SW480 (cell line): ENCODE measurements around the gene ADAP1.
A peak's percentile ranks its signal among the peaks of the same experiment; 100 is the strongest.

ENCODE experiments used
- DNase-seq: peaks from one replicate; pipeline ENCODE4 v3.0.0-alpha.2; 2016; ENCODE audit warnings: low spot score

Gene ADAP1

GRCh38 chr7:922334-923107, 32.0 kb downstream of the ADAP1 start:
- DNase-seq, result peak; percentile 69

GRCh38 chr7:921581-922333, 32.7 kb downstream of the ADAP1 start:
- peak; percentile 66 for DNase-seq

- DNase-seq, result no peak
These were observed 33.4 kb downstream of the ADAP1 start for GRCh38 chr7:921071-921461.

DNA sequence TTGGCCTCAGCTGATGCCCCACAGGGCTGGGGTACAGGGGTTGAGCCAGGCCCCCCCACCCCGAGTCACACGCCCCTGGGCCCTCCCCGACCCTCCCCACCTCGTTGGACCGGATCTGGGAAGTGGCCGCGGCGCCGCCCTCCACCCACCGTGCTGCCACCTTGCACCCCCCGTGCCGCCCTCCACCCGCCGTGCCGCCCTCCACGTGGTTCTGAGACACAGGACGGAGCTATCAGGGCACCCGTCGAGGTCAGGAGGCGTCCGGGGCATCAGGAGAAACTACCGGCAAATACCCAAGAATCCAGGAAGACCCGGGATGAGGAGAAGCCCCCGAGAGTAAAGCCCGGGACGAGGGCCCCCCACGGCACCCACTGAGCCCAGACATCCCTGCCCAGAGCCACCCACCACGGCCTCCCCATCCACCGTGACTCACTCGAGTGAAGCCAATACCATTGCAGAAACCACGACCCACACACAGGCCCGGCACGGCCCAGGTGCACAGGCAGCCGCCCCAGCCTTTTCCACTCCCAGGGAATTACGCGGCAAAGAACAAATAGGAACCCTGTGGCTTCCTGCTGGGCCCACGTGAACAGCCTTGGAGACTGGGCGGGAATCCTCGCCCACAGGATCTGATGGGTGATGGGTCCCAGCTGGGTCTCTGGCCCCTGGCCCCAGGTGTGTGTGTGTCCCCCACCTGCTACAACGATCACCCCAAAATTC, 34.0 kb downstream of the ADAP1 start:
- peak; percentile 94 for DNase-seq

DNA sequence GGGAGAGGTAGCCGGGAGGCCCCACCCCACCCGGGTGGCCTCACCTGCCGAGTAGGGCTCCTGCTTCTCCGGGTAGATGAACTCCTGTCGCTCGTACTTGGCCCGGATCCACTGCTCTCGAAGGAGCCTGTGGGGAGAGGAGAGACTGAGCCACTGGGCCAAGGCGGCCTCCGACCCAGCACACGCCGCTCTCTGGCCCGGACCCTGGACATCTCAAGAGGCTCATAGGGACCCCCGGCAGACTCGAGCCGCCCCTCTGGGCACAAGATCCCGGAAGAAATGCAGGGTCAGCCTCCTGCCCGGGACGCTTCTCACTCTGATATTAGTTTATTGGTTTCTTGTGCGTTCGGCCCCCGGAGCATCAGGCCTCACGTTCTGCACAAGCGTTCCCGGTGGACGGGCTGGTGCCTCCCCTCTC, 34.5 kb downstream of the ADAP1 start:
- DNase-seq, result peak; percentile 56

GRCh38 chr7:919114-919442, 35.4 kb downstream of the ADAP1 start:
- DNase-seq, result no peak

DNA sequence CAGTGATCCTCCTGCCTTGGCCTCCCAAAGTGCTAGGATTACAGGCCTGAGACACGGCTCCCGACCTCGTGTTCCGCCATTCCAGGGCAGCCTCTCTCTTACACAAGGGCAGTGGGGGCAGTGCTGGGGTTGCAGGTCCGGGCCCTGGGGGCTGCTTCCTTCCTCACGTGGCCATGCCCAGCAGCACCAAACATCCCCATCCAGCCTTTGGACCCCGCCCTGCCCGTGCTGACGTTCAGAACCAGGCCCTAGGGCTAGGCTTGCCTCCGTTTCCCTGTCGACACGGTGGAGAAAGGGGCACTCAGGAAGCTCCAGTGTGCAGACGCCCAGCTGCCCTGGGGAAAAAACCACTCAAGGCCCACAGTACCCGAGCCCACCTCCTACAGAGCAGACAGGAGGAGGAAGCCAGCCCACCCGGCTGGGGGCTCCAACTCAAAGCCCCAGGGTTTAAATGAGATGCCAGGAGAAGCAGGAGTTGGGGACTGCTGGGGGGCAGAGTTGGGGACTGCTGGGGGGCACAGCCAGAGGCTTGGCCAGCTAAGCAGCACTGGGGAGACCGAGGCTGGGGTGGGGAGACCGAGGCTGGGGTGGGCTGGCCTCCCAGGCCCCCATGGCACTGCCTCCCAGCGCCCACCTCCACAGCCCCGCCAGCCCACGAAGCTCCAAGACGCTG, 35.9 kb downstream of the ADAP1 start:
- DNase-seq, result no peak

- no peak for DNase-seq
These were observed 36.4 kb downstream of the ADAP1 start for GRCh38 chr7:918118-918425.

DNA sequence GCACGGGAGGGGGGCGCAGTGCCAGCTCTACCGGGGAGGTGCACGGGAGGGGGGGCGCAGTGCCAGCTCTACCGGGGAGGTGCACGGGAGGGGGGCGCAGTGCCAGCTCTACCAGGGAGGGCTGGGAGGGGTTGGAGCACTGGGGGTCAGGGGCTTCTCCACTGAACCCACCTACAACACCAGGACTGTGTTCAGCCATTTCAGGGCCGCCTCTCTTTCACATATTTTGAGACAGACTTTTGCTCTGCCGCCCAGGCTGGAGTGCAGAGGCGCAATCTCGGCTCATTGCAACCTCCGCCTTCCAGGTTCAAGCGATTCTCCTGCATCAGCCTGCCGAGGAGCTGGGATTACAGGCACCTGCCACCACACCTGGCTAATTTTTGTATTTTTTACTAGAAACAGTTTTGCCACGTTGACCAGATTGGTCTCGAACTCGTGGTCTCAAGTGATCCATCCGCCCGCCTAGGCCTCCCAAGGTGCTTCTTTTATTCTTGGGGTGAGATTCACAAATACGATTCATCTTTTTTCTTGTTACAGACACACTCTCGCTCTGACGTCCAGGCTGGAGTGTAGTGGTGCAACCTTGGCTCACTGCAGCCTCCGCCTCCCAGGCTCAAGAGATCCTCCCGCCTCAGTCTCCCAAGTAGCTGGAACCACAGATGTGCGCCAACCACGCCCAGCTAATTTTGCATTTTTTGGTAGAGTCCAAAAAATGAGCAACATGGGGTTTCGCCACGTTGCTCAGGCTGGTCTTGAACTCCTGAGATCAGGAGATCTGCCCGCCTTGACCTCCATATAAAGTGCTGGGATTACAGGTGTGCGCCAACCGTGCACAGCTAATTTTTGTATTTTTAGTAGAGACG, 37.0 kb downstream of the ADAP1 start:
- no peak for DNase-seq

DNA sequence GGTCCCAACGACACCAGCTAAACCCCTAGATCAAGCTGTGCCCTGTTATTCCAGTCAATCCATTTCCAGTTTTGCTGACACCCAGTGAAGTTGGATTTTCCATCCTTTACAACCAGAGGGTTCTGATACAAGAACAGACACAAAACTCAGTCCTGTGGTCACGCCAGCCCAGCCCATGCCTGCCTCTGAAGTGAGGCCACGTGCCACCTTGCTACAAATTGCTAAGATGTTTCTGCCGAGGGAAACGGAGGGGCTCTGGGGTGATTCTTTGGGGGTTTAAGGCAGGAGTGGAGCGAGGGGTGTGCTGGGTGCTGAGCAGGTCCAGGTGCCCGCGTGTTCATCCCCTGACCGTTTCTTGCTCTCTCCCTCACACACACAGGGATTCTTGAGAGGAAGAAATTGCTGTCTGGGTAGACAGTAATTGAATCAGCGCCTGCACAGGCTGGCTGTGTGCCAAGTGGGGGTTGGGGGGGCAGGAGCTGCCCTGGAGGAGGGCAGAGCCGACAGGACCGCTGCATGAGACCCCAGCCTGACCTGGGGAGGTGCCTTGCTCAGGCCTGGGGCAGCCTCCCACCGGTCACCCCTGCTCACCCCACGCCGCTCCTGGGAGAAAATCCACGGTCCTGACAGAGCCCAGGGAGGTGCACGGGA, 38.1 kb downstream of the ADAP1 start:
- DNase-seq, result peak; percentile 78

- no peak for DNase-seq
These were observed 38.9 kb downstream of the ADAP1 start for GRCh38 chr7:915291-916218.

GRCh38 chr7:914521-915194, 39.8 kb downstream of the ADAP1 start:
- peak; percentile 50 for DNase-seq

GRCh38 chr7:913736-914520, 40.6 kb downstream of the ADAP1 start:
- peak; percentile 99 for DNase-seq

DNA sequence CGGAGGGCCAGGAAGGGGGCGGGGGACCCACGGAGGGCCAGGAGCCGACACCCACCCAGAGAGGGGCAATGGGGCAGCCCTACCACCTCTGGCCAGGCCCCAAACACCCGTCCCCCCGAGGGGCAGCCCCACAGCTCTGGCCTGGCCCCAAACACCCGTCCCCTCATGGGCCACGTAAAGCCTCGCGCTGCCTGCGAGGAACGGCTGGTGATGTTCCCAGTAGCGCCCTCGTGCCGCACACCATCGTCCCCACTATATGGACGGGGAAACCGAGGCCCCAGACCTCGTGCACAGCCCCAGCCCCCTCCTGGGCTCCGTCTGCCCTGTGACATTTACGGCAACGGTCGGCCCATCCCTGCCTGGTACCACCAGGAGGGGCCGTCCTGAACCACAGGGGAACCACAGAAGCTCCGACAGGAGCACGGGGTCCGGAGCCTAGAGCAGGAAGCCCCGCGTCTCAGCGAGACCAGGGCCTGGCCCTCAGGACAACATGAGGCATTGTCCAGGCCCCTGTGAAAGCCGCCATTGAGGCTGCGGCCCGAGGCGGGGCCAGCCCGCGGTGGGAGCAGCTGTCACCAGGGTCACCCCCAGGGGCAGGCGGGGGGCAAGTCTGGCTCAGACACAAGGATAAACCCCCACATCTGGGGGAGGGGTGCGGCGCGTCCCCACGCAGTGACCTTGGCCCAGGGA, 42.5 kb downstream of the ADAP1 start:
- no peak for DNase-seq

DNA sequence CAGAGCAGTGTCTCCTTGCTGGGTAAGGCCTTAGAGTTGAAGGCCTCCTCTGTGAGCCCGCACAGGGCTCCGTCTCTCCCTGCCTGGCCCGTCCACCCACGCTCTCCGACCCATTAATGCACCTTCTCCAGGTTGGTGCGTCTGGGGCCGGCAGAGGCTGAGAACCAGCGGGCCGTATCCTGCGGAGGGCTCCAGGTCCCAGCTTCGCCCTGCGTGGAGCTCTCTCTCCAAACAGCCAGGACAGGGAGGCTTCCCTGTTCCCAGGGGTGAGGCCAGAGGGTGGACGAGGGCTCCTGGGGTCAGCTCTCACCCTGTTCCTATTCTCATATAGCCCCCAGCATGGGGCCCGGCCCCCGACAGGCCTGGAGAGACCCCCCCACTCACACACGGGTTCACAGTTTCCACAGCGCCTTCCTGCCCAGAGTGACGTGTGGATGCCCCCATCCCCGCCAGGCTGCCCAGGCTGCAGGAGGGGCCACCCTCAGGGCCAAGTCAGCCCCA, 43.5 kb downstream of the ADAP1 start:
- no peak for DNase-seq

GRCh38 chr7:910441-910861, 44.0 kb downstream of the ADAP1 start:
- no peak for DNase-seq
